ENCODE data around the gene KCNJ1. TPM values are rescaled to one million over a fixed set of nuclear protein-coding genes. Genes with fewer than 3 reads are reported as not detected.

KCNJ1 gene
- total and polyA plus RNA-seq, 2 donors (not counting 1 experiment from before 2014, with no cell fraction given) = not detected

DNA sequence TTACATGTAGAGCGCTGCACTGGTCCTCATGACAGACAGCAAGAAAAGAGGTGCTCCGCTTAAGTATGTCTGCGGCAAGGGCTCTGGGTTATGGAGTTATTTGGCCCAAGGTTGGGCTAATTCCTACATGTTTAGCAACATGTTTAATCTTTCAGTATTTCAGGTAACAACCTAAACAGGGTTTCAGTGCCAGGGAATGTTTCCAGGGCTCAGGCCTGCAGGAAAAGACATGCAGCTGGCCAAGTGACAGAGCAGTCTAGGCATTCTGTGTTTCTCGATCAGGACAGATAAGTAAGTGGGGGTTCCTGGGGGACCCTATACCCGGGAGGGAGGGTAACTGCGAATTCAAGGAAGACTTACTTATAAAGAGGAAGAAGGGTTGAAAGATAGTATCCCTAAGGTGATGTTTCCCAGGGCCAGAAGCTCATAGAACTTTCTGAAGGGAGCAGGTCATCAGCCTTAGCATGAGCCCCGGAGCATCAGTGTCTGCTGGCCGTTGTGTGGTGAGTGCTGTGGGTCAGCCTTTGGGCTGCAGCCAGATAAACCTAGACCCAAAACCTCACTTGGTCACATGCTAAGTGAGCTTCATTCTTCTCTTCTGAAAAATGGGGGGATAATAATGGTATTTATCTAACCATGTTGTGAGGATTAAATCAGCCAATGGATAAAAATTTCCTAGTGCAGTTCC is 42.5 kb upstream of the KCNJ1 start:
- no peaks in the 10 kb centered on the region for H3K36me3 ChIP-seq (ENCODE audit: control insufficient read depth, insufficient read depth, low read length)
- no peak overlapping the region for H3K4me3 ChIP-seq (replicated peaks in 1 of 4; ENCODE audit: control extremely low read depth in 1 of 4, insufficient read depth in 1 of 4, low read depth in 3 of 4, low read length in 4 of 4)
- peak overlapping the region; percentile 59 for H3K4me2 ChIP-seq (ENCODE audit: extremely low read depth, insufficient read depth, low read length)
- no peak overlapping the region for H2AFZ ChIP-seq (ENCODE audit: low read length)
- no peaks in the 10 kb centered on the region for H3K27me3 ChIP-seq (ENCODE audit: control insufficient read depth, insufficient read depth, low read length)
- H3K9ac ChIP-seq (ENCODE audit: insufficient read depth, low read length) = no peak overlapping the region
- H3K79me2 ChIP-seq (ENCODE audit: control insufficient read depth, insufficient read depth, low read length) = no peaks in the 10 kb centered on the region
- H3K4me1 ChIP-seq (ENCODE audit: control insufficient read depth, extremely low read depth, insufficient read depth, low read length) = peaks cover 19% of the 10 kb centered on the region
- DNase-seq (ENCODE audit: low read depth in 2 of 2) = no peak
- TF ChIP-seq EZH2 (IDR thresholded peaks at IDR 0.05; ENCODE audit: low read length, missing control alignments) = no peak
- TF ChIP-seq, protein P1, sequence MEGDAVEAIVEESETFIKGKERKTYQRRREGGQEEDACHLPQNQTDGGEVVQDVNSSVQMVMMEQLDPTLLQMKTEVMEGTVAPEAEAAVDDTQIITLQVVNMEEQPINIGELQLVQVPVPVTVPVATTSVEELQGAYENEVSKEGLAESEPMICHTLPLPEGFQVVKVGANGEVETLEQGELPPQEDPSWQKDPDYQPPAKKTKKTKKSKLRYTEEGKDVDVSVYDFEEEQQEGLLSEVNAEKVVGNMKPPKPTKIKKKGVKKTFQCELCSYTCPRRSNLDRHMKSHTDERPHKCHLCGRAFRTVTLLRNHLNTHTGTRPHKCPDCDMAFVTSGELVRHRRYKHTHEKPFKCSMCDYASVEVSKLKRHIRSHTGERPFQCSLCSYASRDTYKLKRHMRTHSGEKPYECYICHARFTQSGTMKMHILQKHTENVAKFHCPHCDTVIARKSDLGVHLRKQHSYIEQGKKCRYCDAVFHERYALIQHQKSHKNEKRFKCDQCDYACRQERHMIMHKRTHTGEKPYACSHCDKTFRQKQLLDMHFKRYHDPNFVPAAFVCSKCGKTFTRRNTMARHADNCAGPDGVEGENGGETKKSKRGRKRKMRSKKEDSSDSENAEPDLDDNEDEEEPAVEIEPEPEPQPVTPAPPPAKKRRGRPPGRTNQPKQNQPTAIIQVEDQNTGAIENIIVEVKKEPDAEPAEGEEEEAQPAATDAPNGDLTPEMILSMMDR (conservative IDR thresholded peaks at IDR 0.05 in 1 of 2, IDR thresholded peaks at IDR 0.05 in 1 of 2; ENCODE audit: low read depth in 1 of 2, low read length in 2 of 2) = no peak
- no peak overlapping the region for H3K27ac ChIP-seq (ENCODE audit: insufficient read depth, low read length)
- H3K9me3 ChIP-seq (ENCODE audit: control insufficient read depth, insufficient read depth, low read depth, low read length) = no peaks in the 10 kb centered on the region
- H4K20me1 ChIP-seq (ENCODE audit: control insufficient read depth, extremely low read depth, insufficient read depth, low read length) = no peaks in the 10 kb centered on the region

DNA sequence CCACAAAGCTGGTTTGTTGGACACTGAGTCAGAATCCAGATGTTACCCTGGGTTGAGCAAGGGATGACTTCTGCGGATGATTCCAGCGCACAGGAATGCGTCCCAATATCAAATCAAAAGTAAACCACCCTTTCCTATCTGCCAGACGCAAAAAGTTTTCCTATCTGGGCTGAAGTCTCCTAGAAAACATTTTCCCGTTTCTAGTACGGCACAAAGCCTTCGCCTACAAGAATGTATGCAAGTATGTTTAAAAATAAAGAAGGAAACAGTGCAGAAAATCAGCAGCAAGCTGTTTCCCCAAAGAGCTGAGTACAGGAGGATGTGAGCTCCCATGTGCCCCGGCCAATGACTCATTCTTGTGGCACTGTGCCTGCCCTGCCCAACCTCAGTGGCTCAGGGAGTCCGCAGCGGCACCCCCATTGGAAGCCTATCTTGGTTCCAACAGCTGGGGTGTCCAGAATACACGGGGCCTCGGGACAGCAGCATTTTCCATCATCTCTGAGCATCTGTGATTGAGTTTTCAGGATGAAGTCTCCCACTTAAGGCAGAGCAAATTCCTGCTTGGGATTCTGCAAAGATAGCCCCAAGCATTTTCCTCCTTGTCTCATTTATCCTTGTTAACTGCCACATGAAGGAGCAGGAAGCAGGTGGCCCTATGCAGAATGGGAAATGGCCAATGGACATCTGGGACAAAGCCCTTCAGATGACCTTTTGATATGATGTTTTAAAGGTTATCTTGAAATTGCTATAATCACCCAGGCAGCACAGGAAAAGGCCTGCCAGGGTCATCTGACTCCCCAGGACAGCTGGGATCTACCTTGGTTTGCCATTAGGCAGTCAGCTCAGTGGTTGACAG is 41.5 kb upstream of the KCNJ1 start:
- H3K79me2 ChIP-seq (ENCODE audit: control insufficient read depth, insufficient read depth, low read length) = no peaks in the 10 kb centered on the region
- H3K4me1 ChIP-seq (ENCODE audit: control insufficient read depth, extremely low read depth, insufficient read depth, low read length) = peaks cover 22% of the 10 kb centered on the region
- H3K27ac ChIP-seq (ENCODE audit: insufficient read depth, low read length) = peak overlapping the region; percentile 26
- DNase-seq (ENCODE audit: low read depth in 2 of 2) = peak; percentile 78 to 85
- peak overlapping the region; percentile 59 for H3K4me2 ChIP-seq (ENCODE audit: extremely low read depth, insufficient read depth, low read length)
- peak overlapping the region in 3 of 4 experiments; percentile 3 to 35 (median 12) for H3K4me3 ChIP-seq (replicated peaks in 1 of 4; ENCODE audit: control extremely low read depth in 1 of 4, insufficient read depth in 1 of 4, low read depth in 3 of 4, low read length in 4 of 4)
- no peaks in the 10 kb centered on the region for H3K9me3 ChIP-seq (ENCODE audit: control insufficient read depth, insufficient read depth, low read depth, low read length)
- H3K36me3 ChIP-seq (ENCODE audit: control insufficient read depth, insufficient read depth, low read length) = no peaks in the 10 kb centered on the region
- TF ChIP-seq, protein P1 (conservative IDR thresholded peaks at IDR 0.05 in 1 of 2, IDR thresholded peaks at IDR 0.05 in 1 of 2; ENCODE audit: low read depth in 1 of 2, low read length in 2 of 2) = no peak
- TF ChIP-seq EZH2 (IDR thresholded peaks at IDR 0.05; ENCODE audit: low read length, missing control alignments) = no peak
- no peaks in the 10 kb centered on the region for H3K27me3 ChIP-seq (ENCODE audit: control insufficient read depth, insufficient read depth, low read length)
- H2AFZ ChIP-seq (ENCODE audit: low read length) = no peak overlapping the region
- H4K20me1 ChIP-seq (ENCODE audit: control insufficient read depth, extremely low read depth, insufficient read depth, low read length) = no peaks in the 10 kb centered on the region
- H3K9ac ChIP-seq (ENCODE audit: insufficient read depth, low read length) = no peak overlapping the region

DNA sequence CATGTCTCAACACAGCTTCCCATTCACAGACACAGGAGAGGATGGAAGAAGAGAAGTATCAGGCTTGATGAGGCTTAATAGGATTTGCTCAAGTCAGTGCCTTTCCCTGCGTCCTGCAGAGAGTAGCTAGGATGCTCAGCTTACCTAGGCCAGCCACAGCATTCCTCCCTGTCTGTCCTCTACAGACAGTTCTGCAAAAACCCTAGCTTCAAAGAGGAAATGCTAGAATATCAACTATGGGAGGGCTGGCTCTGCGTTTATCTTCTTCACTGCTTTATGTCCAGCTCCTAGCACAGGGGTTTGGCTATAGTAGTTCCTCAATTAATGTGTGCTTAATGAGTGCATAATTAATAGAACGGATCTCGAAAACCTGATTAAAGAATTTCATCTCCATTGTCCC is 40.5 kb upstream of the KCNJ1 start:
- H3K4me3 ChIP-seq (replicated peaks in 1 of 4; ENCODE audit: control extremely low read depth in 1 of 4, insufficient read depth in 1 of 4, low read depth in 3 of 4, low read length in 4 of 4) = no peak overlapping the region
- DNase-seq (ENCODE audit: low read depth in 2 of 2) = no peak
- no peak overlapping the region for H2AFZ ChIP-seq (ENCODE audit: low read length)
- H3K36me3 ChIP-seq (ENCODE audit: control insufficient read depth, insufficient read depth, low read length) = no peaks in the 10 kb centered on the region
- peaks cover 27% of the 10 kb centered on the region for H3K4me1 ChIP-seq (ENCODE audit: control insufficient read depth, extremely low read depth, insufficient read depth, low read length)
- H3K27ac ChIP-seq (ENCODE audit: insufficient read depth, low read length) = no peak overlapping the region
- H3K9ac ChIP-seq (ENCODE audit: insufficient read depth, low read length) = no peak overlapping the region
- H3K9me3 ChIP-seq (ENCODE audit: control insufficient read depth, insufficient read depth, low read depth, low read length) = no peaks in the 10 kb centered on the region
- H3K4me2 ChIP-seq (ENCODE audit: extremely low read depth, insufficient read depth, low read length) = peak overlapping the region; percentile 59
- H3K79me2 ChIP-seq (ENCODE audit: control insufficient read depth, insufficient read depth, low read length) = no peaks in the 10 kb centered on the region
- TF ChIP-seq, protein P1 (conservative IDR thresholded peaks at IDR 0.05 in 1 of 2, IDR thresholded peaks at IDR 0.05 in 1 of 2; ENCODE audit: low read depth in 1 of 2, low read length in 2 of 2) = no peak
- no peak for TF ChIP-seq EZH2 (IDR thresholded peaks at IDR 0.05; ENCODE audit: low read length, missing control alignments)
- H3K27me3 ChIP-seq (ENCODE audit: control insufficient read depth, insufficient read depth, low read length) = no peaks in the 10 kb centered on the region
- H4K20me1 ChIP-seq (ENCODE audit: control insufficient read depth, extremely low read depth, insufficient read depth, low read length) = no peaks in the 10 kb centered on the region
